Measurements from ENCODE around the gene DBN1. TPM values are rescaled to one million over a fixed set of nuclear protein-coding genes. Genes with fewer than 3 reads are reported as not detected.

DBN1 gene
- total RNA-seq, 1 donor from 2014 or later = 269 TPM

DNA sequence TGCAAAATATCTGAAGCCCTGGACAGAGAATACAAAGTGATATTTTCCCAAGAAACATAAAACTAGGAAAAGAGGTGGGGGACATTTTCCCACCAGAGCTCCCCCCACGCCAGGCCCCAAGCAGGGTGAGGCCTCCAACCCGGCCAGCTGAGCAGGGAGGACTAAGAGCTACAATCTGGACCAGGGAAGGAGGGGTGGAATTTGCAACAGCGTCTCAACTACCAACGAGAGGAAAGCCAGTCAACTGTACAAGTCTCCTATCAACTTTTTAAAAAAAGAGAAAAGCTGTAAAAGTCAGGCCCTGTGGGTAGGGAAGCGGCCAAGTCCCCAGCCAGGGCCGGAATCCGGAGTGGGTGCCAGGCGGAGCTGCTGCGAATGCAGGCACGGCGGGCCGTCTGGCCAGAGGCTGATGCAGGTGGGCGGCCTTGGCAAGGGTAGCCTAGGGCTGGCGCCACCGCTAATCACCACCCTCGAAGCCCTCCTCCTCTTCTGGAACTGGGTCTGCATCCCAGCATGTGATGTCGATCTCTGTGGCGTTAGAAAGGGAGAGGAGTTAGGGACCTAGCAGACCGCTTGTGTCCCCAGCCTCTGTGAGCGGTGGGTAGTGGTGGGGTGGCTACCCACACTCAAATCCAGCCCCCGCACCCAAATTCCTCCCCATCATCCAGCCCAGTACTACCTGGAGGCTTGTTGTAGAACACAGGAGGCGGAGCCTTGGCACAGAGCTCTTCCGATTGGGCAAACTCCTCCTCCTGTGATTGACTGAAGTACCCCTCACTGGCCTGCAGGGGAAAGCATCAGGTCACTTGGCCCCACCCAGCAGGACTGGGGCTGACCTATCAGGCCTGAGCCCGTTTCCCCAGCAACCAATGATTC lies 16.2 kb downstream of the DBN1 start:
- peak overlapping the region; percentile 86 for H3K4me3 Mint-ChIP-seq
- TF ChIP-seq, protein P1, sequence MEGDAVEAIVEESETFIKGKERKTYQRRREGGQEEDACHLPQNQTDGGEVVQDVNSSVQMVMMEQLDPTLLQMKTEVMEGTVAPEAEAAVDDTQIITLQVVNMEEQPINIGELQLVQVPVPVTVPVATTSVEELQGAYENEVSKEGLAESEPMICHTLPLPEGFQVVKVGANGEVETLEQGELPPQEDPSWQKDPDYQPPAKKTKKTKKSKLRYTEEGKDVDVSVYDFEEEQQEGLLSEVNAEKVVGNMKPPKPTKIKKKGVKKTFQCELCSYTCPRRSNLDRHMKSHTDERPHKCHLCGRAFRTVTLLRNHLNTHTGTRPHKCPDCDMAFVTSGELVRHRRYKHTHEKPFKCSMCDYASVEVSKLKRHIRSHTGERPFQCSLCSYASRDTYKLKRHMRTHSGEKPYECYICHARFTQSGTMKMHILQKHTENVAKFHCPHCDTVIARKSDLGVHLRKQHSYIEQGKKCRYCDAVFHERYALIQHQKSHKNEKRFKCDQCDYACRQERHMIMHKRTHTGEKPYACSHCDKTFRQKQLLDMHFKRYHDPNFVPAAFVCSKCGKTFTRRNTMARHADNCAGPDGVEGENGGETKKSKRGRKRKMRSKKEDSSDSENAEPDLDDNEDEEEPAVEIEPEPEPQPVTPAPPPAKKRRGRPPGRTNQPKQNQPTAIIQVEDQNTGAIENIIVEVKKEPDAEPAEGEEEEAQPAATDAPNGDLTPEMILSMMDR (conservative IDR thresholded peaks at IDR 0.05) = peak; percentile 79
- H3K9me3 Mint-ChIP-seq = no peaks in the 10 kb centered on the region
- H3K27me3 Mint-ChIP-seq = peaks cover 8% of the 10 kb centered on the region
- peaks cover 10% of the 10 kb centered on the region for H3K36me3 Mint-ChIP-seq
- peaks cover 26% of the 10 kb centered on the region for H3K4me1 Mint-ChIP-seq (ENCODE audit: unreplicated experiment)
- peak overlapping the region; percentile 94 for H3K27ac Mint-ChIP-seq
- peak; percentile 87 for DNase-seq (ENCODE audit: extremely low spot score, unreplicated experiment)

DNA sequence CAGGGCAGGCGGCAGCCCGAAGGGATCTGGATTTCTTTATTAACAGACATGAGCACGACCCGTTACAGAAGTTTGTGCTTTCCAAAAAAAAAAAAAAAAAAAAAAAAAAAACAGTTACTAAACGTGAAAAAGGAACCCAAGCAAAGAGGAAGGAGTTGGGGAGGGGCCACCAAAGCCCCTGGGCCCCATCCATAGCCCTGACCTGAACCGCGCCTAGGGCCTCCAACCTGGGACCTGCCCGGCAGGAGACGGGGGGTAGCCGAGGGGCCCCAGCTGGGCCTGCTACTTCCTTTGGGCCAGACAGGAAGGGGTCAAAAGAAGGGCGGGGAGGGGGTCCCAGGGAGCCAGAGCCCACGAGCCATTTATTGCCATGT lies 16.9 kb downstream of the DBN1 start:
- Mint-ChIP-seq H3K4me1 (ENCODE audit: unreplicated experiment) (peaks cover 28% of the 10 kb centered on the region), H3K9me3 (no peaks in the 10 kb centered on the region), H3K27me3 (peaks cover 12% of the 10 kb centered on the region), H3K27ac (peak overlapping the region; percentile 89), H3K4me3 (peak overlapping the region; percentile 87), H3K36me3 (peaks cover 8% of the 10 kb centered on the region)
- TF ChIP-seq, protein P1 (conservative IDR thresholded peaks at IDR 0.05) = peak; percentile 51
- DNase-seq (ENCODE audit: extremely low spot score, unreplicated experiment) = no peak

DNA sequence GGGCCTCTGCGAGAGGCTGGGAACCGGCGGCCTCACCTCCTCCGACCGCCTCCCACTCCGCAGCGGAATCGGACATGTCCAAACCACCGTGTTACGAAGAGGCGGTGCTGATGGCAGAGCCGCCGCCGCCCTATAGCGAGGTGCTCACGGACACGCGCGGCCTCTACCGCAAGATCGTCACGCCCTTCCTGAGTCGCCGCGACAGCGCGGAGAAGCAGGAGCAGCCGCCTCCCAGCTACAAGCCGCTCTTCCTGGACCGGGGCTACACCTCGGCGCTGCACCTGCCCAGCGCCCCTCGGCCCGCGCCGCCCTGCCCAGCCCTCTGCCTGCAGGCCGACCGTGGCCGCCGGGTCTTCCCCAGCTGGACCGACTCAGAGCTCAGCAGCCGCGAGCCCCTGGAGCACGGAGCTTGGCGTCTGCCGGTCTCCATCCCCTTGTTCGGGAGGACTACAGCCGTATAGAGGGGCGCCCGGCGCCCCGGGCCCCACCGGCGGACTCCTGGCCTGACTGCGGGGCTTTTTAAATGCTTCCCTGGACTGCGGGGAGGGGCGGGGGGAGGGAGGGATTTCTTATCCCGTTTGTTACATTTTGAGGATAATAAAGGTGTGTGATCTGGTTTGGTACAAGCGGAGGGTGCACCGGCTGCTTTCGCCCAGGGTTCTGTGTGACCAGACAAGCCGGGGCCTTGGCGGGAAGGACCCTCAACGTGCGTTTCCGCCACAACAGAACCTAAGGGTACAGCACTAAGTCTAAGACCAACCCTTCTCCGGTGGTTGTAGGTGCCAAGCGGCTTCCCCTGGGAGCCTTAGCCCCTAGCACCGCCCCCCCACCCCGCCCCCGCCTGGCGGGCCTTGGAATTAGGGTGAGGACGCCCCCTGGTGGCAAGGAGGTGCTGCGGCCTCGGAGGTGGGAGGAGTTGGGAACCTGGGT lies 17.5 kb downstream of the DBN1 start:
- H3K4me1 Mint-ChIP-seq (ENCODE audit: unreplicated experiment) = peaks cover 24% of the 10 kb centered on the region
- peak overlapping the region; percentile 87 for H3K4me3 Mint-ChIP-seq
- peaks cover 5% of the 10 kb centered on the region for H3K36me3 Mint-ChIP-seq
- peak; percentile 93 for DNase-seq (ENCODE audit: extremely low spot score, unreplicated experiment)
- H3K27ac Mint-ChIP-seq = peak overlapping the region; percentile 89
- H3K27me3 Mint-ChIP-seq = peaks cover 12% of the 10 kb centered on the region
- no peaks in the 10 kb centered on the region for H3K9me3 Mint-ChIP-seq
- TF ChIP-seq, protein P1 (conservative IDR thresholded peaks at IDR 0.05) = peak; percentile 97

DNA sequence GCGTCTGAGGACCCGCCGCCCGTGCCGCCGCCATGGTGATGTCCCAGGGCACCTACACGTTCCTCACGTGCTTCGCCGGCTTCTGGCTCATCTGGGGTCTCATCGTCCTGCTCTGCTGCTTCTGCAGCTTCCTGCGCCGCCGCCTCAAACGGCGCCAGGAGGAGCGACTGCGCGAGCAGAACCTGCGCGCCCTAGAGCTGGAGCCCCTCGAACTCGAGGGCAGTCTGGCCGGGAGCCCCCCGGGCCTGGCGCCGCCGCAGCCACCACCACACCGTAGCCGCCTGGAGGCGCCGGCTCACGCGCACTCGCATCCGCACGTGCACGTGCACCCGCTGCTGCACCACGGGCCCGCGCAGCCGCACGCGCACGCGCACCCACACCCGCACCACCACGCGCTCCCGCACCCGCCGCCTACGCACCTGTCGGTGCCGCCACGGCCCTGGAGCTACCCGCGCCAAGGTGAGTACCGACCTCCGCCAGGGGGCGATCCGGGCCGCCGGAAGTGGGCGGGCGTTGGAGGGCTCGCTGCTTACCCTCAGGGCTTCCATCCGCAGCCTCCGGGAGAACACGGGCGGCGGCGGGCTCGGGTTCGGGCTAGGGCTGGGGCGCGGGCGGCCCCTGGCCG lies 18.3 kb downstream of the DBN1 start:
- peaks cover 12% of the 10 kb centered on the region for H3K27me3 Mint-ChIP-seq
- H3K4me3 Mint-ChIP-seq = peak overlapping the region; percentile 87
- peaks cover 24% of the 10 kb centered on the region for H3K4me1 Mint-ChIP-seq (ENCODE audit: unreplicated experiment)
- DNase-seq (ENCODE audit: extremely low spot score, unreplicated experiment) = peak; percentile 95
- peaks cover 5% of the 10 kb centered on the region for H3K36me3 Mint-ChIP-seq
- H3K27ac Mint-ChIP-seq = no peak overlapping the region
- H3K9me3 Mint-ChIP-seq = no peaks in the 10 kb centered on the region
- TF ChIP-seq, protein P1 (conservative IDR thresholded peaks at IDR 0.05) = peak; percentile 90

DNA sequence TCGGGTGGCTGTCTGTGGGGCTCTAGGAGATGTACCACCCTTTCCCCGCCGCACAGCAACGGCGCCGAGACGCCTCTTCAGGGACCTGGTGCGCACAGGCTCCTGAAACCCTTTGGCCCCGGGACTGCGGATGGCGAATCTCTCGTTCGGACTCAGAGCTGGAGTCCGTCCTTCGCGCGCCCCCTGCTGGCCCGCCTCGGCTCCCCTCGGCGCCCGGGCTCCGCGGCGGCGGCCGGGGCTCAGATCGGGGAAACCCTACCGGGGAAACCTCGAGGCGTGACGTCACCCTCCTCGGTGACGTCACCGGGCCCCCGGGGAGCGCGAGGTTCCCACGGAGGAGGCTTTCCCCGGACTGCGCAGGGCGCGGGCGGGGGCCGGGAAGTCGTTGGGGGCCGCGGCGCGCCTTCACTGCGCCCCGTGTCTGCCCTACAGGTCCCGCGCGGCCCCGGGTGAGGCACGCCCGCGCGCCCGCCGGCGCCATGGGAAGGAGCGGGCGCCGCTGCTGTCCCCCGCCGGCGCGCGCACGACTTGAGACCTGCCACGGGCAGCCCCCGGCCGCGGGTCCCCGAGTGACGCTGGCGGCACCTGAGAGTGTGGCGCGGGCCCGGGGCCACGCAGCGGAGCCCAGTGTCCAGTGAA lies 18.9 kb downstream of the DBN1 start:
- peaks cover 24% of the 10 kb centered on the region for H3K4me1 Mint-ChIP-seq (ENCODE audit: unreplicated experiment)
- H3K27me3 Mint-ChIP-seq = peaks cover 12% of the 10 kb centered on the region
- H3K27ac Mint-ChIP-seq = peak overlapping the region; percentile 89
- H3K36me3 Mint-ChIP-seq = peaks cover 5% of the 10 kb centered on the region
- TF ChIP-seq, protein P1 (conservative IDR thresholded peaks at IDR 0.05) = peak; percentile 96
- no peaks in the 10 kb centered on the region for H3K9me3 Mint-ChIP-seq
- H3K4me3 Mint-ChIP-seq = peak overlapping the region; percentile 90
- DNase-seq (ENCODE audit: extremely low spot score, unreplicated experiment) = peak; percentile 98
